Skeletal muscle tissue (tissue), 4 donors: ENCODE measurements around the gene FKBP2. TPM values are rescaled to one million over a fixed set of nuclear protein-coding genes. Genes with fewer than 3 reads are reported as not detected.

Source experiments
- H3K27ac ChIP-seq: one replicate; pipeline ENCODE4 v1.7.0; 2013; ENCODE audit warnings: mild to moderate bottlenecking, low read depth, low read length, inconsistent platforms
- H3K27me3 ChIP-seq, 3 donors: one replicate each; pipeline ENCODE4 v1.7.0; 2013; ENCODE audit warnings: low read length in 3 of 3; ENCODE audit not compliant: control insufficient read depth in 3 of 3, insufficient read depth in 3 of 3
- H3K36me3 ChIP-seq, 3 donors: one replicate each; pipeline ENCODE4 v1.7.0; 2013; ENCODE audit warnings: low read length in 3 of 3; ENCODE audit not compliant: control insufficient read depth in 3 of 3, insufficient read depth in 3 of 3
- H3K4me1 ChIP-seq, 3 donors: one replicate each; pipeline ENCODE4 v1.7.0; 2013; ENCODE audit warnings: low read length in 3 of 3, mild to moderate bottlenecking in 3 of 3; ENCODE audit not compliant: control insufficient read depth in 3 of 3, insufficient read depth in 3 of 3
- H3K4me3 ChIP-seq, 3 donors: one replicate each; pipeline ENCODE4 v1.7.0; 2013; ENCODE audit warnings: low read length in 3 of 3
- H3K9ac ChIP-seq, 3 donors: one replicate each; pipeline ENCODE4 v1.7.0; 2013; ENCODE audit warnings: low read length in 3 of 3, mild to moderate bottlenecking in 3 of 3, moderate library complexity in 2 of 3, low read depth in 1 of 3
- H3K9me3 ChIP-seq, 3 donors: one replicate each; pipeline ENCODE4 v1.7.0; 2013; ENCODE audit warnings: low read length in 3 of 3; ENCODE audit not compliant: control insufficient read depth in 3 of 3
- total RNA-seq: library from RNA; depleted of rRNA; stranded (reverse); fragments of >200 nt; gene quantifications from one replicate; pipeline ENCODE4 v1.2.3, GENCODE V29; 2014
- donor health status: Osteomylitis.

Gene FKBP2
- total RNA-seq, 1 donor from 2014 or later = 26.1 TPM

DNA sequence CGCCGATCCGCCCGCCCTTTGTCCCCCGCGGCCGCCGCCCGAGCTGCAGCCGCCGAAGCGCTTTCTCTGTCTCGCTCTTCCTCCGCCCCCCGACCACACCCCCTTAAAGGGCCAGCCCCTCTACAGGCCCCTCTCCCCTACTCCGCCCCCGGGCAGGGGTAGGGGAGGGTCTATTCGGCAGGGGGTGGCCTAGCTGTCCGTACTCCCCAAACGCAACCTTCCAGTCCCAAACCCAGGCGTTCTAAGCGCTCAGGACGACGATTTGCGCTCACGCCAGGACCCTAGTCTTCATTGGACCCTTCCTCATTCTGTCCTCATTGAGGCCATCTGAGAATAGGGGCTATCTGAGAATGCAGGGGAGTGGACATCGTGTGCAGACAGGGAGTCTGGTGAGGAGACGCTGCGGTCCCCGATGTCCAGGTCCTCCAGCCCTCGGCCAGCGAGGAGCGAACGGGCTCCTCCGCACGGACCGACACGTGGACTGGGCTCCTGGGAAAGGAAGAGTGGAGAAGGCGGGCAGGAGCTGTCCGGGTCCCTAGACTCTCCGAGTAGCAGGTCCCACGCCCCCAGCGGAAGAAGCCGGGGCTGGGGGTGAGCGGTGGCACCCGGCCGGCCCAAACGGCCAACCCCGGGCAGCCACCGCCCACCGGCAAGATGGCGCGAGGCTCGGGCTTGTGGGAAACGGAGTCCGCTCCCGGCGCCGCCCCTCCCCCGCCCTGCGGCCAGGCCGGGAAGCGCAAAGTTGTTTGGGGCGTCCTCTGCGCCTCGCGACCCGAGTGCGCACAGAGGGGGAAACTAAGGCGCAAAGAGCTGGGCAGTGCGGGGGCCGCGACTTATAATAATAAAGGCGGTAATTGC lies 6.2 kb downstream of the FKBP2 start, which contains the start of gene PPP1R14B:
PPP1R14B (minus strand) TSS at position 73 of the 858 bp plus-strand sequence. CDS start 270 bp downstream, outside the sequence.
- Histone ChIP-seq H3K27me3 (no peaks in the 10 kb centered on the region), H3K9ac (peak within 1 kb of the TSS; percentile 92 to 97 (median 95)), H3K36me3 (peaks cover 4 to 12% (median 6%) of the 10 kb centered on the region in 3 donors), H3K4me1 (peaks cover 54 to 69% (median 60%) of the 10 kb centered on the region in 3 donors), H3K27ac (peak within 1 kb of the TSS; percentile 93), H3K4me3 (peak within 1 kb of the TSS; percentile 95 to 97 (median 95)), H3K9me3 (no peaks in the 10 kb centered on the region)

DNA sequence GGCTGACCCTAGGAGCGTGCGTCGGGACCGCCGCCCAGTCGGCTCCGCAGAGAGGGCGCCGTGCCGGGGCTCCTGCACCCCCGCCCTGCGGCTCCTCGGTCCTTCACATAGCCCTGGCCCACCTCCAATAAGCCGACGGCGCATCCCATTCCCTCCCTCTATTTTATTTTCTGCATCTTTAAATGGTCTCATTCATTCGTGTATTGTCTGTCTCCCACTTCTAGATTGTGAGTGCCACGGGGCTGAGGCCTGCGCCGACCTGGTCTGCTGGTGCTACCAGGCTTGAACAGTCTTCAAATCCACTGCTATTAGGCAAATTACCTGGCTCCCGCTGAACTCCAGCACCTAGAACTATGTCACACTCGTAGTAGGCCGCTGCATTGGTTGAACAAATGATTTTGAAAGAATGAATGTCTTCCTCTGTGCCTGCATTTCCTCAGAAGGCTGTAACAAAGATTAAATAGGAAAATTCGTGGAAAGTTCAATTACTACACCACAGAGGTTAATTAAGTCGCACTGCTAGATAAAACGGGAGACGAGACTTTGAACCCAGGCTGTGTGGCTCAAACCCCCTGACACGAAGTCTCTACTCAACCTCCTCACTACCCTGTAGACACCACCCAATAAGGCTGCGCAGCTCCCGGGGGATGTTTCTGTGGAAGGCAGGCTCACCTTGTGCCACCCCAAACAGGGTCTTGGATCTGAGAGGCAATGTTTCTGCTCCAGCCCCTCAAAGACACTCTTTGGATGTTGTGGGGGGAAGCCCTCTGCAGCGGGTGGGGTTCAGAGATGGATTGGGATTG lies 7.0 kb downstream of the FKBP2 start:
- Histone ChIP-seq H3K9me3 (no peaks in the 10 kb centered on the region), H3K4me1 (peaks cover 52 to 67% (median 57%) of the 10 kb centered on the region in 3 donors), H3K27me3 (no peaks in the 10 kb centered on the region), H3K9ac (peak overlapping the region; percentile 51 to 90 (median 79)), H3K27ac (no peak overlapping the region), H3K4me3 (peak overlapping the region; percentile 59 to 97 (median 90)), H3K36me3 (peaks cover 4 to 12% (median 6%) of the 10 kb centered on the region in 3 donors)

DNA sequence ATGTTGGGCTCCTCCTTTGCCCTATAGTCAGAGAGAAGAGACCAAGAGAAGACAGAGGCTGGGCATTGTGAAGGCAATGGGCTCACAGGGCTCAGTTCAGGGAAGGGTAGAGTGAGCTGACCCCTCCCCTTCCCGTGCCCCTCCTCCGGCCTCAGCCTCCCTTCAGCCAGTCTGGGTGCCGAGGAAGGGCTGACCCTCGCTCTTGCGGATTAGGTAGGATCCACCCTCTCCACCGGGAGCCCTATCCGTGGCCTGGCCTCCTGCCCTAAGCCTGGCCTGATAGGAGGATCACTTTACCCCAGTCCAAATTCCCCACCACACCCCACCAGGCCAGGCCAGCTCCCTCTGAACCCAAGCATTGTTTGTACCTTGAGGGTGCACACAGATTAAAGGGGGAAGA lies 7.7 kb downstream of the FKBP2 start:
- Histone ChIP-seq H3K27me3 (no peaks in the 10 kb centered on the region), H3K4me1 (peaks cover 53 to 67% (median 57%) of the 10 kb centered on the region in 3 donors), H3K4me3 (no peak overlapping the region)

GRCh38 chr11:64249038-64249437 lies 8.1 kb downstream of the FKBP2 start:
- Histone ChIP-seq H3K27ac (no peak overlapping the region), H3K9ac (peak overlapping the region in 1 of 3 donors; percentile 45), H3K36me3 (peaks cover 0 to 3% (median 0%) of the 10 kb centered on the region in 3 donors), H3K4me1 (peaks cover 53 to 67% (median 57%) of the 10 kb centered on the region in 3 donors), H3K27me3 (no peaks in the 10 kb centered on the region), H3K4me3 (no peak overlapping the region), H3K9me3 (no peaks in the 10 kb centered on the region)

More for the DNA sequence above, 7.7 kb downstream of the FKBP2 start:
- peak overlapping the region in 2 of 3 donors; percentile 45 to 48 for H3K9ac ChIP-seq
- H3K36me3 ChIP-seq = peaks cover 1 to 5% (median 2%) of the 10 kb centered on the region in 3 donors
- no peaks in the 10 kb centered on the region for H3K9me3 ChIP-seq
- no peak overlapping the region for H3K27ac ChIP-seq

- Histone ChIP-seq H3K27ac (no peak overlapping the region), H3K4me1 (peaks cover 52 to 63% (median 57%) of the 10 kb centered on the region in 3 donors), H3K4me3 (no peak overlapping the region), H3K36me3 (peaks cover 0 to 3% (median 0%) of the 10 kb centered on the region in 3 donors), H3K9me3 (no peaks in the 10 kb centered on the region), H3K27me3 (no peaks in the 10 kb centered on the region), H3K9ac (no peak overlapping the region)
Observed at GRCh38 chr11:64249563-64250414, 8.9 kb downstream of the FKBP2 start.

GRCh38 chr11:64250415-64251015 lies 9.6 kb downstream of the FKBP2 start:
- no peak overlapping the region for H3K27ac ChIP-seq

DNA sequence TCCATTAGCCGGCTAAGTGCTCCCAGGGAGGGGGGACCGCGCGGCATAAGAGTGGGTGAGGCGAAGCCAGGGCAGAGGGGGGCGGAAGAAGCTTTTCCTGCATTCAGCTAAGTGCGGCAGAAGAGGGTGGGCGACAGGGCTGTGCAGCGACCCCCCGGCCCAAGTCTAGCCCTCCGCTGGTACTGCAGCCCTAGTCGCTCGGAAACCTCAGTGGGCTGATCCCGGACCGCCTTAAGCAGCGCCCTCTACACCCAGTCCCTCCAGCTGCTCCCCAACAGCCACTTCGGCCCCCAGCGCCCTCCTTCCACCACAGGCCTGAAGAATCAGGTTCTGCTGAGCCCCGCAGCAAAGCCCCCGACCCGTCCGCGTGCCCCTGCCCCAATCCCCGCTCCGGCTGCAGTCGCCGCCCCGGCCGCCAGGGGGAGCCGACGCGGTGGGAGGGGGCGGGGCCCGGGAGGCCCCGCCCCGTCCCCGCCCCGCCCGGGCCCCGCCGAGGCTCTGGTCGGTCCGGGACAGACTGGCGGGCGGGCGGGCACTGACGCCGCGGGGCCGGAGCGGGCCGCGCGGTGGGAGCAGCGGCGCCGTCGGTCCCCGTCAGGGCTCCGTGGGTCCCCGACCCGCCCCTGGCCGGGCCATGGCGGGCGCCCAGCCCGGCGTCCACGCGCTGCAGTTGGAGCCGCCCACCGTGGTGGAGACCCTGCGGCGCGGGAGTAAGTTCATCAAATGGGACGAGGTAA lies 10.3 kb downstream of the FKBP2 start, which contains the start of gene PLCB3:
PLCB3 (plus strand) TSS at position 515 of the 737 bp plus-strand sequence; CDS start at position 635, 120 bp downstream.
- H3K27ac ChIP-seq = no peak within 1 kb of the TSS

More at GRCh38 chr11:64250415-64251015, 9.6 kb downstream of the FKBP2 start:
- H3K4me1 ChIP-seq = peaks cover 45 to 56% (median 50%) of the 10 kb centered on the region in 3 donors
- H3K9ac ChIP-seq = peak overlapping the region; percentile 69 to 80 (median 70)
- no peaks in the 10 kb centered on the region for H3K27me3 ChIP-seq
- H3K4me3 ChIP-seq = peak overlapping the region; percentile 65 to 71 (median 69)
- H3K9me3 ChIP-seq = no peaks in the 10 kb centered on the region
- H3K36me3 ChIP-seq = peaks cover 3 to 7% (median 3%) of the 10 kb centered on the region in 3 donors

DNA sequence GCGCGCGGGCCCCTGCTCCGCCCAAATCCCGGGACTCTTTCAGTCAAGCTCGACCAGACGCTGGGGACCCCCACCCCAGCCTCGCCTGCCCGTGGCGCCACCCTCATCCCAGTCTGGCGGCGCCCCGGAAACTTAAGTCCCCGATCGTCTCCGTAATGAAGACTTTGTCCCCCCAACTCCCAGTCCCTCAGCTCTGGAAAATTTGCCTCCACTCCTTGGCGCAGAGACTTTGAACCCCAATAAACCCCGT lies 10.8 kb downstream of the FKBP2 start:
- Histone ChIP-seq H3K27me3 (no peaks in the 10 kb centered on the region), H3K9me3 (no peaks in the 10 kb centered on the region), H3K27ac (no peak overlapping the region), H3K36me3 (peaks cover 7 to 13% (median 8%) of the 10 kb centered on the region in 3 donors), H3K4me3 (peak overlapping the region; percentile 73 to 78 (median 78)), H3K4me1 (peaks cover 40 to 50% (median 44%) of the 10 kb centered on the region in 3 donors), H3K9ac (peak overlapping the region; percentile 80 to 84 (median 81))

More for the DNA sequence above, 10.3 kb downstream of the FKBP2 start, which contains the start of gene PLCB3:
- peaks cover 3 to 10% (median 5%) of the 10 kb centered on the region in 3 donors for H3K36me3 ChIP-seq
- no peaks in the 10 kb centered on the region for H3K27me3 ChIP-seq
- H3K4me1 ChIP-seq = peaks cover 40 to 50% (median 44%) of the 10 kb centered on the region in 3 donors
- peak within 1 kb of the TSS; percentile 73 to 78 (median 78) for H3K4me3 ChIP-seq
- no peaks in the 10 kb centered on the region for H3K9me3 ChIP-seq
- peak within 1 kb of the TSS; percentile 80 to 84 (median 81) for H3K9ac ChIP-seq
